Type B pancreatic cell (in vitro differentiated cells): ENCODE measurements around the gene RETSAT. TPM values are rescaled to one million over a fixed set of nuclear protein-coding genes. Genes with fewer than 3 reads are reported as not detected.
A peak's percentile ranks its signal among the peaks of the same experiment; 100 is the strongest.

Experiments used
- DNase-seq: peaks from one replicate; pipeline ENCODE4 v3.0.0; 2021; ENCODE audit warnings: mixed read lengths; ENCODE audit not compliant: unreplicated experiment; ENCODE audit errors: extremely low spot score
- H3K27ac Mint-ChIP-seq: 2 replicates; pipeline ENCODE4 v1.8.0; 2021; ENCODE audit warnings: mild to moderate bottlenecking, mixed read lengths
- H3K27me3 Mint-ChIP-seq: 2 replicates; pipeline ENCODE4 v1.8.0; 2021; ENCODE audit warnings: mixed read lengths
- H3K36me3 Mint-ChIP-seq: 2 replicates; pipeline ENCODE4 v1.8.0; 2021; ENCODE audit warnings: mixed read lengths
- H3K4me1 Mint-ChIP-seq: one replicate; pipeline ENCODE4 v1.8.0; 2021; ENCODE audit warnings: mixed read lengths; ENCODE audit not compliant: unreplicated experiment
- H3K4me3 Mint-ChIP-seq: 2 replicates; pipeline ENCODE4 v1.8.0; 2021; ENCODE audit warnings: mild to moderate bottlenecking, mixed read lengths
- H3K9me3 Mint-ChIP-seq: 2 replicates; pipeline ENCODE4 v1.8.0; 2021; ENCODE audit warnings: mixed read lengths
- total RNA-seq: library from RNA; stranded (reverse); gene quantifications from 2 replicates; pipeline ENCODE4 v1.2.1, GENCODE V29; 2021; ENCODE audit warnings: low replicate concordance
- TF ChIP-seq, protein P1 (sequence below): fragments of 200-600 bp; sonication (generic); conservative IDR thresholded peaks from 2 replicates; pipeline ENCODE4 v1.5.0; 2021; ENCODE audit warnings: antibody characterized with exemption, mild to moderate bottlenecking

Gene RETSAT
- total RNA-seq, 1 donor from 2014 or later = 31.3 TPM

- no peak for DNase-seq
- Mint-ChIP-seq H3K27me3 (no peaks in the 10 kb centered on the region), H3K27ac (peak overlapping the region; percentile 70), H3K4me1 (peaks cover 12% of the 10 kb centered on the region), H3K36me3 (peaks cover 7% of the 10 kb centered on the region), H3K4me3 (no peak overlapping the region), H3K9me3 (no peaks in the 10 kb centered on the region)
- TF ChIP-seq, protein P1, sequence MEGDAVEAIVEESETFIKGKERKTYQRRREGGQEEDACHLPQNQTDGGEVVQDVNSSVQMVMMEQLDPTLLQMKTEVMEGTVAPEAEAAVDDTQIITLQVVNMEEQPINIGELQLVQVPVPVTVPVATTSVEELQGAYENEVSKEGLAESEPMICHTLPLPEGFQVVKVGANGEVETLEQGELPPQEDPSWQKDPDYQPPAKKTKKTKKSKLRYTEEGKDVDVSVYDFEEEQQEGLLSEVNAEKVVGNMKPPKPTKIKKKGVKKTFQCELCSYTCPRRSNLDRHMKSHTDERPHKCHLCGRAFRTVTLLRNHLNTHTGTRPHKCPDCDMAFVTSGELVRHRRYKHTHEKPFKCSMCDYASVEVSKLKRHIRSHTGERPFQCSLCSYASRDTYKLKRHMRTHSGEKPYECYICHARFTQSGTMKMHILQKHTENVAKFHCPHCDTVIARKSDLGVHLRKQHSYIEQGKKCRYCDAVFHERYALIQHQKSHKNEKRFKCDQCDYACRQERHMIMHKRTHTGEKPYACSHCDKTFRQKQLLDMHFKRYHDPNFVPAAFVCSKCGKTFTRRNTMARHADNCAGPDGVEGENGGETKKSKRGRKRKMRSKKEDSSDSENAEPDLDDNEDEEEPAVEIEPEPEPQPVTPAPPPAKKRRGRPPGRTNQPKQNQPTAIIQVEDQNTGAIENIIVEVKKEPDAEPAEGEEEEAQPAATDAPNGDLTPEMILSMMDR = no peak
Measured at GRCh38 chr2:85399183-85399455, 44.8 kb upstream of the RETSAT start.

DNA sequence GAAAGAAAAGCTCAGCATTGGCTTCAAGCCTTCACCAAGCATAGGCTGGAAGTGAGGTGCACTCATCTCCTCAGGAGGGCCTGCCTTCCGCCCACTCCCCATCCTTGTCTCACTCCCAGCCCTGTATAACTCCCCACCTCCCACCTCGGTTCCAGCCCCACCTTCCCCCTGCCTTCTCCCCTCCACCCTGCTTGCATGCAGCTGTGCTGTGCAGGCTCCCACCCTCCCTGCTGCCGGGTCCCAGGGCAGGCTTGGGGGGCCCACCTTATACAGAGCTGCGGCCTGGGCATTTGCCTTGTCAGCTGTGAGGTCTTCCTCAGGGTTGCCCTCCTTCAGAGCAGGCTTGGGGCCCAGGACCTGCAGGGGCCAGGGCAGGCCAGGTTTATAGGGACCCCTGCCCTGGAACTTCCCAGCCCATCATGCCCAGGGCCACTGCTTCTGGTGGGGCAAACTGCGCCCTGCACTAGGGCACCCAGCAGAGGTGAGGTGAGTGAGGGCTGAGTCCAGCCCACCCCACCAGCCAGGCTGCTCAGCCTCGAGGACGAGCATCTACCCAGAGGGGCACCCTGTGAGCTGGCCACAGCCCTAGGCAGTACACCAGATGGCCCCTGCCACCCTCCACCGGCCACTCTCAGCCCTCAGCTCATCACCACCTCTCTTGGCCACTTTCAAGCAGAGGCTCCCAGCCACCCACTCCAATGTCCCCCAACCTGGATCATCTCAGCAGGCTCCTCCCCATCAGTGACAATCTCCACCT, 44.3 kb upstream of the RETSAT start:
- H3K27me3 Mint-ChIP-seq = no peaks in the 10 kb centered on the region
- H3K4me3 Mint-ChIP-seq = no peak overlapping the region
- DNase-seq = no peak
- H3K9me3 Mint-ChIP-seq = no peaks in the 10 kb centered on the region
- H3K36me3 Mint-ChIP-seq = peaks cover 9% of the 10 kb centered on the region
- peak overlapping the region; percentile 70 for H3K27ac Mint-ChIP-seq
- TF ChIP-seq, protein P1 = no peak
- peaks cover 16% of the 10 kb centered on the region for H3K4me1 Mint-ChIP-seq

GRCh38 chr2:85397925-85398331, 43.6 kb upstream of the RETSAT start:
- no peak overlapping the region for H3K4me3 Mint-ChIP-seq
- H3K4me1 Mint-ChIP-seq = peaks cover 16% of the 10 kb centered on the region
- no peak for DNase-seq
- H3K9me3 Mint-ChIP-seq = no peaks in the 10 kb centered on the region
- peaks cover 9% of the 10 kb centered on the region for H3K36me3 Mint-ChIP-seq
- TF ChIP-seq, protein P1 = no peak
- no peaks in the 10 kb centered on the region for H3K27me3 Mint-ChIP-seq
- H3K27ac Mint-ChIP-seq = peak overlapping the region; percentile 46

- Mint-ChIP-seq H3K36me3 (peaks cover 9% of the 10 kb centered on the region), H3K27me3 (no peaks in the 10 kb centered on the region), H3K4me3 (peak overlapping the region; percentile 84), H3K4me1 (peaks cover 16% of the 10 kb centered on the region), H3K9me3 (no peaks in the 10 kb centered on the region), H3K27ac (peak overlapping the region; percentile 97)
- DNase-seq = no peak
- TF ChIP-seq, protein P1 = no peak
Measured at GRCh38 chr2:85396531-85397470, 42.5 kb upstream of the RETSAT start.

- Mint-ChIP-seq H3K9me3 (no peaks in the 10 kb centered on the region), H3K27me3 (no peaks in the 10 kb centered on the region), H3K4me3 (peak overlapping the region; percentile 84), H3K27ac (peak overlapping the region; percentile 97), H3K4me1 (peaks cover 16% of the 10 kb centered on the region), H3K36me3 (peaks cover 9% of the 10 kb centered on the region)
- no peak for DNase-seq
- TF ChIP-seq, protein P1 = no peak
Measured at GRCh38 chr2:85395912-85396475, 41.7 kb upstream of the RETSAT start.
